Activated T-helper 17 cell treated with anti-CD3 and anti-CD28 coated beads, Interleukin-2, amount 50 U/mL, for 72 hours (primary cell): ENCODE measurements around the gene RAB17. TPM values are rescaled to one million over a fixed set of nuclear protein-coding genes. Genes with fewer than 3 reads are reported as not detected.
A peak's percentile ranks its signal among the peaks of the same experiment; 100 is the strongest.

ENCODE experiments used
- ATAC-seq: fragments of 150-1000 bp; cut with Tn5 transposase; replicated peaks from 2 replicates; pipeline ENCODE4 v1.10.0; 2021; ENCODE audit warnings: mild to moderate bottlenecking, moderate library complexity
- H3K27ac Mint-ChIP-seq: one replicate; pipeline ENCODE4 v1.8.0; 2022; ENCODE audit warnings: mixed read lengths
- H3K27me3 Mint-ChIP-seq: one replicate; pipeline ENCODE4 v1.8.0; 2022; ENCODE audit warnings: mixed read lengths
- H3K36me3 Mint-ChIP-seq: one replicate; pipeline ENCODE4 v1.8.0; 2022; ENCODE audit warnings: low read depth, mild to moderate bottlenecking, mixed read lengths
- H3K4me1 Mint-ChIP-seq: one replicate; pipeline ENCODE4 v1.8.0; 2022; ENCODE audit warnings: mixed read lengths
- H3K4me3 Mint-ChIP-seq: one replicate; pipeline ENCODE4 v1.8.0; 2022; ENCODE audit warnings: mild to moderate bottlenecking, mixed read lengths
- H3K9me3 Mint-ChIP-seq: one replicate; pipeline ENCODE4 v1.8.0; 2022; ENCODE audit warnings: mixed read lengths
- total RNA-seq, 2 donors: library from RNA; stranded (reverse); gene quantifications; one replicate each; pipeline ENCODE4 v1.2.3, GENCODE V29; 2022

RAB17 gene
- total RNA-seq, 2 donors from 2014 or later: 0.43 to 2.5 TPM

- Mint-ChIP-seq H3K36me3 (no peaks in the 10 kb centered on the region), H3K9me3 (no peaks in the 10 kb centered on the region), H3K4me3 (no peak overlapping the region), H3K4me1 (no peaks in the 10 kb centered on the region), H3K27me3 (peaks cover 5% of the 10 kb centered on the region), H3K27ac (no peak overlapping the region)
- ATAC-seq: peak; percentile 96
These were observed 8.5 kb downstream of the RAB17 start for GRCh38 chr2:237581751-237582746.

GRCh38 chr2:237581326-237581725, 9.2 kb downstream of the RAB17 start:
- Mint-ChIP-seq H3K4me3 (no peak overlapping the region), H3K4me1 (no peaks in the 10 kb centered on the region), H3K27ac (no peak overlapping the region), H3K36me3 (no peaks in the 10 kb centered on the region), H3K27me3 (peaks cover 6% of the 10 kb centered on the region), H3K9me3 (no peaks in the 10 kb centered on the region)
- no peak for ATAC-seq

DNA sequence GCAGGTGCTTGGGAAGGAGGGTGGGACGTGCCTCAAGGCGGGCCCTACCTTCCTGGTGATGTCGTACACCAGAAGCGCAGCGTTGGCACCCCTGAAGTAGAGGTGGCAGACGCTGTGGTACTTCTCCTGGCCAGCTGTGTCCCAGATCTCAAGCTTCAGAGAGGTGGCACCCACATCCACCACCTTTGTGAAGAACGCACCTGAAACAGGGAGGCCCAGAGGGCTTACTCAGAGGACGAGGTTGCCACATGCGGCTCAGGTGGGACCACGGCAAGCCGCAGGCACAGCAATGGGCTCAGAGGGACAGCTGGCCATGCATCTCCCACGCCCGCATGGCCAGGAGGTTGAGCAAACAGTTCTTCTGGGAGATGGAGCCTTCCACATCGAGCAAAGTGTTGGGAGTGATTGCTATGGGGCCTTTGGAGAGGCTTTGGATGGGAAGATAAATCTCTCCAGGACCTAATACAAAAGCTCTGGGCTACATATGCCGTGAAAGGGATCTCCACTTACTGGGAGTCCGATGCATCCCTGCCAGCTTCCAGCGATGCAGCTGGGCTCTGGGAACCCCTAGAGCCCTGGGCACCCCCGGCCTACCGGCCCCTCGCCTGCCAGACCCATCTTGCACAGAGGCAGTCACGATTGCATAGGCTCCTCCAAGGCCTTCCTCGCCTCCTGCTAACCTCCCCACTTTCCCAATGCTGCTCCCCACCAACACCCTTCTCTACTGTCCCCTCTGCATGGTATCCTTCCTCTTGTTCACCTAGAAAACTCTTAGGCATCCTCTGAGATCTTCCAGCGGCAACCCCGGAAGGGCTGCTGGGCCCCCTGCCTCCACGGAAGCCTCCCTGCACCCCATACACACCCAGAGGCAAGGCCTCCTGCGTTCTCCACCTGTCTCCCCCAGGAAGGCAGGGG, 12.3 kb downstream of the RAB17 start:
- H3K27ac Mint-ChIP-seq: no peak overlapping the region
- ATAC-seq: no peak
- no peaks in the 10 kb centered on the region for H3K4me1 Mint-ChIP-seq
- no peaks in the 10 kb centered on the region for H3K36me3 Mint-ChIP-seq
- H3K4me3 Mint-ChIP-seq: no peak overlapping the region
- H3K9me3 Mint-ChIP-seq: no peaks in the 10 kb centered on the region
- H3K27me3 Mint-ChIP-seq: peaks cover 6% of the 10 kb centered on the region

- ATAC-seq: no peak
- Mint-ChIP-seq H3K27ac (no peak overlapping the region), H3K9me3 (no peaks in the 10 kb centered on the region), H3K36me3 (no peaks in the 10 kb centered on the region), H3K4me1 (no peaks in the 10 kb centered on the region), H3K4me3 (no peak overlapping the region), H3K27me3 (peaks cover 6% of the 10 kb centered on the region)
These were observed 13.1 kb downstream of the RAB17 start for GRCh38 chr2:237577458-237577857.

DNA sequence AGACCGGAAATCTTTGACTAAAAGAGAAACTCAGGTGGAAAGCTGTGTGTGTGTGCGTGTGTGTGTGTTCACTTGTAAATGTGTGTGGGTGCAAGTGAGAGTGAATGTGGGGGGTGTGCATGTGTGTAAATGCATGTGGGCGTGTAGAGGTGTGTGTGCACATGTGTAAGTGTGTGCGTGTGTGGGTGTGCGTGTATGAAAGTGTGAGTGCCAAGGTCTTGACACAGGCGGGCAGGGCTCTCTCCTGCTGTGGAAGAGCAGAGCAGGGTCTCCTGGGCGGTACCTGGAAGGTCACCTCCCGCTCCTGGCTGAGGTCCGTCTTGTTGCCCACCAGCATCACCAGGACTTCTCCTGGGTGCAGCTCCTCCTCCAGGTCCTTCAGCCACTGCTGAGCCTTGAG, 13.6 kb downstream of the RAB17 start:
- peaks cover 6% of the 10 kb centered on the region for H3K27me3 Mint-ChIP-seq
- H3K27ac Mint-ChIP-seq: no peak overlapping the region
- H3K36me3 Mint-ChIP-seq: no peaks in the 10 kb centered on the region
- no peaks in the 10 kb centered on the region for H3K4me1 Mint-ChIP-seq
- ATAC-seq: no peak
- no peaks in the 10 kb centered on the region for H3K9me3 Mint-ChIP-seq
- no peak overlapping the region for H3K4me3 Mint-ChIP-seq

- Mint-ChIP-seq H3K9me3 (no peaks in the 10 kb centered on the region), H3K36me3 (no peaks in the 10 kb centered on the region), H3K27ac (no peak overlapping the region), H3K27me3 (peaks cover 6% of the 10 kb centered on the region), H3K4me1 (no peaks in the 10 kb centered on the region), H3K4me3 (no peak overlapping the region)
- ATAC-seq: no peak
These were observed 14.4 kb downstream of the RAB17 start for GRCh38 chr2:237575869-237576862.

DNA sequence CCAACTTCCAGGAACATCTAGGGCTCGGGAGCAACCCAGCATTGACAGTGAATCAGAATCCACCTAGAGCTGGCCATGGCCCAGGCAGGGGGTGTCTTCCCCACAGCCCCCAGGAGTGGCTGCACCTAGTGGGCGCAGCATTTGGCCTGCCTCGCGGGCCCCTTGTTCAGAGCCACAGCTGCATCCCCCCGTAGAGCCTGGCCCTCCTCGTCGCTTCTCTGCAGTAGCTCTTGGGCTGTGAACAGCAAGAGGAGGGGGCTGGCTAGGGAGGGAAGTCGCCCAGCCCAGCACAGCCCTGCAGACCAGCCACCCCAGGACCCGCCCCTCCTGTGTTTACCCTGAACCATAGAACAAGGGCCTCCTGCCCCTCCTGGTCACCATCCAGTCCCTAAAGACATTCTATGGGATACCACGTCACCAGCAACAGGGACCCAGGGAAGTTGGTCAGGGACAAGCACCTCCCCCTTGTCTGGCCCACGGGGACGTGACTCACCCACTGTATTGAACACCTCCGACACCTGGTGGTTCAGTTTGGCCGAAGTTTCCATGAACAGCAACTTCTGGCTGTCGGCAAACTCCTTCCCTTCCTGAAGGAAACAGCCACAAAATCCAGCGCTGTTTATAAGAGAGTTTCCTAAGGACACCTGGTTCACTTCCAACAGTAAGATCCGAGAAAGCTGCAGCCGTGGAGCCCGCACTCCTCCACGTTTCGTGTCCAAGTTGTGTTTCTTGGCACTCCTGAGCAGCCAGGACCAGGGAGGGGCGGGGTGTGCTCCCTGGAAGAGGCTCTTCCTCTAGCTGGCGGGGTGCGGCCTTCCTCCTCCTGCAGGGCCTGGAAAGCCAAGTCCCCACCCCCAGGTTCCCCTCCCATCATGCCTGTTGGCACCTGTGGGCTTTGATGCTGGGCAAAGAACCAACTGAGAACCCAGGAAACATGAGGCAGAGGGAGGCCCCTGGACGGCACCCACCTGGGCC, 15.4 kb downstream of the RAB17 start:
- H3K9me3 Mint-ChIP-seq: no peaks in the 10 kb centered on the region
- no peak overlapping the region for H3K27ac Mint-ChIP-seq
- peaks cover 6% of the 10 kb centered on the region for H3K27me3 Mint-ChIP-seq
- ATAC-seq: no peak
- H3K4me3 Mint-ChIP-seq: no peak overlapping the region
- H3K4me1 Mint-ChIP-seq: no peaks in the 10 kb centered on the region
- H3K36me3 Mint-ChIP-seq: no peaks in the 10 kb centered on the region

- no peak overlapping the region for H3K4me3 Mint-ChIP-seq
- no peaks in the 10 kb centered on the region for H3K4me1 Mint-ChIP-seq
- peak overlapping the region; percentile 29 for H3K27ac Mint-ChIP-seq
- H3K36me3 Mint-ChIP-seq: no peaks in the 10 kb centered on the region
- H3K27me3 Mint-ChIP-seq: peaks cover 6% of the 10 kb centered on the region
- H3K9me3 Mint-ChIP-seq: no peaks in the 10 kb centered on the region
- ATAC-seq: no peak
These were observed 16.1 kb downstream of the RAB17 start for GRCh38 chr2:237574467-237574866.

DNA sequence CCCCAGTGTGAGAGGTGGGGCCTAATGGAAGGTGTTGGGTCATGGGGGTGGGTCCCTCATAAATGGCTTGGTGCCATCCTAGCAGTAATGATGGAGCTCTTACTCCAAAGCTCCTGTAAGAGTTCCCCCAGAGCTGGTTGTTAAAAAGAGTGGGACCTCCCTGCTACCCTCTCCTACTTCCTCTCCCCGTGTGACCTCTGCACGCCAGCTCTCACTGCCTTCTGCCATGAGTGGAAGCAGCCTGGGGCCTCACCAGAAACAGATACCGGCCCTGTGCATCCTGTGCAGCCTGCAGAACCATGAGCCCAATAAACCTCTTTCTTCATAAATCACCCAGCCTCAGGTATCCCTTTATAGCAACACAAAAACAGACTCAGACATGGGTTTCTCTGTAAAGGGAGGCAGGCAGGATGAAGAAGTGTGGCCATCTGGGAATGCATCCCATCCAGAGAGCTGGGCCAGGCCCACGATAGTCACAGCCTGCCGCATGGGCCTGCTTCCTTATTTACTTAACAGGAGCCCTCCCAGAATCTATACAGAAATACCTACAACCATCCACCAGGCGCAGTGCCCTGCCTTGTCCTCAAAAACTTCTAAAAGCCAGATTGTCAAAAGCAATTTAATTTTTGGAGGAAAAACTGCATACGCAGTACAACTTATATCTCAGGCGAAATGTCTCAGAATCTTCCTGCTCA, 16.7 kb downstream of the RAB17 start:
- Mint-ChIP-seq H3K4me1 (no peaks in the 10 kb centered on the region), H3K4me3 (no peak overlapping the region), H3K27ac (peak overlapping the region; percentile 29), H3K9me3 (no peaks in the 10 kb centered on the region), H3K36me3 (no peaks in the 10 kb centered on the region), H3K27me3 (peaks cover 6% of the 10 kb centered on the region)
- no peak for ATAC-seq

GRCh38 chr2:237572742-237573101, 17.8 kb downstream of the RAB17 start:
- H3K4me1 Mint-ChIP-seq: no peaks in the 10 kb centered on the region
- no peak overlapping the region for H3K27ac Mint-ChIP-seq
- H3K27me3 Mint-ChIP-seq: peaks cover 2% of the 10 kb centered on the region
- no peaks in the 10 kb centered on the region for H3K36me3 Mint-ChIP-seq
- H3K4me3 Mint-ChIP-seq: no peak overlapping the region
- no peak for ATAC-seq
- H3K9me3 Mint-ChIP-seq: no peaks in the 10 kb centered on the region

DNA sequence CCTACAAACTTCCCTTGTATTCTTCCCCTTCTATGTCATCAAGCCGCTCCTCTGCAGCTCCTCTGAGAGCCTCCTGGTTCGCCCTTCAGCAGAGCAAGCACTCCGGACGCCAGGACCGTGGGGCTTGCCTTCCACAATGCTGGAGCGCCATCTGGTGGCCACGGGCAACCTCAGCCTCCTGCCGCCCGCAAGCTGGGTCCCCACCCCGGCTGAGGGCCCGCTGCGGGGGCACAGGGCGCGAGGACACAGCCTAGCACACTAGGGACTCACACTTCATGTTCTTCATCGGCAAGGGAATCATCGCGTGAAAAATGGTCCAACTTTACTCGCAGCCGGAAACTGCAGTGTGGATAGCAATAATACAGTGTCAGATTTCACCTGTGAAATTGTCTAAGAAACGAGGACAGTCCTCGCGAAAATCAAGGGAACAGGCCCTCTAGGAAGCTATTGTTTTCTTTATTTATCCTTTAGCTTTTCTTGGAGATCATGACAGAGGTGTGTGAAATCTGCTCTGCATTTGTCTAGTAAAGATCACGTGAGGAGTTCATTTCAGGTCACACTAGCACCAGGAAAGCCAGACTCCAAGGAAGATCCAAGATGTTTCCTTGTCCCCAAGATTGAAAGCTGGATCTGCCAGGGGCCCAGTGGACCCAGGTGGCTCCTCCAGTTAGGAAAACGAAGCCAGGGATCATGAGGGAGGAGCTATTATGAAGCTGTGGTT, 18.4 kb downstream of the RAB17 start:
- peak; percentile 96 for ATAC-seq
- no peaks in the 10 kb centered on the region for H3K36me3 Mint-ChIP-seq
- no peak overlapping the region for H3K4me3 Mint-ChIP-seq
- no peaks in the 10 kb centered on the region for H3K9me3 Mint-ChIP-seq
- H3K27me3 Mint-ChIP-seq: peaks cover 2% of the 10 kb centered on the region
- no peaks in the 10 kb centered on the region for H3K4me1 Mint-ChIP-seq
- no peak overlapping the region for H3K27ac Mint-ChIP-seq

DNA sequence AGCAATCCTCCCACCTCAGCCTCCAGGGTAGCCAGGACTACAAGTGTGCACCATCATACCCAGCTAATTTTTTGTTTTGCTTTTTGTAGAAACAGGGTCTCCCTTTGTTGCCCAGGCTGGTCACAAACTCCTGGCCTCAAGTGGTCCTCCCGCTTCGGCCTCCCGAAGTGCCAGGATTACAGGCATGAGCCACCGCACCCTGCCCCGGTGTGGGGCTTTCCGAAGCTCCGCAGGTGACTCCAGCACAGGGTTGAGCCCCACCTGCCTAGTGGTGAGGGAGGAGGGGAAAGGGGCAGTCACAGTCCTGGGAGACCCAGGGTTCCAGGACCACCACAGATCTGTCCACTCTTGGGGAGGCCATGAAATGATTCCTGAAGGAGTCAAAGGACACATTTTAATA, 19.0 kb downstream of the RAB17 start:
- H3K4me3 Mint-ChIP-seq: no peak overlapping the region
- no peak for ATAC-seq

More for the DNA sequence above, 19.0 kb downstream of the RAB17 start:
- Mint-ChIP-seq H3K4me1 (no peaks in the 10 kb centered on the region), H3K36me3 (no peaks in the 10 kb centered on the region), H3K9me3 (no peaks in the 10 kb centered on the region), H3K27ac (no peak overlapping the region), H3K27me3 (no peaks in the 10 kb centered on the region)
